Measurements from ENCODE around the gene TAMALIN.

DNA sequence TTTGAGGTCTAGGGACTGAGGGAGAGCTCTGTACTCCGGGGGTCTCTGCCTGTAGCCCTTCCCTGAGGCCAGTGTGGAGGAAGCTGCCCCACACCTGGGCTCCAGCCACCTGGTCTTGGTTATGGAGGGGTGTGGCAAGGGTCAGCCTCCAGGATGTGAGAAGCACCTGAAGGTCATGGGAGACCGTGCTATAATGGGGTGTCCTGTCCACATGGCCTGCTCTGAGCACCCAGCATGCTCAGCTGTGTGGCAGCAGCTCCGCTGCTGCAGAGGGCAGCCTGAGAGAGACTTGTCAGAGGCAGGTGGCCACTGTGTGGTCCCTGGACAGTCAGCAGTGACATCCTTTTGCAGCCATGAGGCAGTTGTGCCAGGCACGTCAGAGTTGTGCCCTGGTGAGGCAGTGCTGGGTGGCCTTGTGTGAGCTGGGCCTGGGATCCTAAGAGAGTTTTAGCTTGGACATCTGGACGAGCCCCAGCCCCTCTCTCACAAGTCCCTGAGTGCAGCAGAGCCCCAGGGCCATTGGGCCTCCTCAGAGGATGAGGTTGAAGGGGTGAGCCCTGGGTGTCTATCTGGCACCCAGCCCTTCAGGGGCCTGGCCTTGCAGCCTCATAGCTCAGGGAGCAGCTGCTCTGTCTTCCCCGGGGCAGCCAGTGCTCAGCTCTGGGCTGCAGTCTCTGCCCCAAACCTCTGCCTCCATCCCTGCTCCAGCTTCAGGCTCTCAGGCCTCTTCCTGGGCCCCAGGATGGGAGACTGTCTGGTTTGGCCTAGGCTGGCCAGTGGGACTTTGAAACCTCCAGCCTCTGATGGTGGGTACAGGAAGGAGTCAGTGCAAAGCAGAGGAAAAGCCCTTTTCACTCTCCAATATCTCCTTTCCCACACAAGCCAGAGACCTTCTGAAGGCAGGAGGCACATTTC lies 55.7 kb downstream of the TAMALIN start:
- TF ChIP-seq POLR2A (IDR thresholded peaks at IDR 0.05) (no peak), POLR2AphosphoS5 (IDR thresholded peaks at IDR 0.05) (peak in 2 of 3 donors; percentile 1 to 8)
- TF ChIP-seq, protein P1, sequence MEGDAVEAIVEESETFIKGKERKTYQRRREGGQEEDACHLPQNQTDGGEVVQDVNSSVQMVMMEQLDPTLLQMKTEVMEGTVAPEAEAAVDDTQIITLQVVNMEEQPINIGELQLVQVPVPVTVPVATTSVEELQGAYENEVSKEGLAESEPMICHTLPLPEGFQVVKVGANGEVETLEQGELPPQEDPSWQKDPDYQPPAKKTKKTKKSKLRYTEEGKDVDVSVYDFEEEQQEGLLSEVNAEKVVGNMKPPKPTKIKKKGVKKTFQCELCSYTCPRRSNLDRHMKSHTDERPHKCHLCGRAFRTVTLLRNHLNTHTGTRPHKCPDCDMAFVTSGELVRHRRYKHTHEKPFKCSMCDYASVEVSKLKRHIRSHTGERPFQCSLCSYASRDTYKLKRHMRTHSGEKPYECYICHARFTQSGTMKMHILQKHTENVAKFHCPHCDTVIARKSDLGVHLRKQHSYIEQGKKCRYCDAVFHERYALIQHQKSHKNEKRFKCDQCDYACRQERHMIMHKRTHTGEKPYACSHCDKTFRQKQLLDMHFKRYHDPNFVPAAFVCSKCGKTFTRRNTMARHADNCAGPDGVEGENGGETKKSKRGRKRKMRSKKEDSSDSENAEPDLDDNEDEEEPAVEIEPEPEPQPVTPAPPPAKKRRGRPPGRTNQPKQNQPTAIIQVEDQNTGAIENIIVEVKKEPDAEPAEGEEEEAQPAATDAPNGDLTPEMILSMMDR (IDR thresholded peaks at IDR 0.05 in 8 of 11, conservative IDR thresholded peaks at IDR 0.05 in 3 of 11), result no peak

All from spleen (tissue), 7 donors.